ENCODE measurements around the gene DCLK2.

GRCh38 chr4:150061086-150061776 is 17.0 kb upstream of the DCLK2 start:
- TF ChIP-seq CTCF (IDR thresholded peaks at IDR 0.05; ENCODE audit: control extremely low read depth in 1 of 3, insufficient read depth in 1 of 3, low read depth in 1 of 3, low read length in 3 of 3) (no peak), POLR2A (IDR thresholded peaks at IDR 0.05; ENCODE audit: control extremely low read depth in 1 of 2, low read depth in 2 of 2, low read length in 2 of 2) (no peak), RAD21 (IDR thresholded peaks at IDR 0.05 in 1 of 2, conservative IDR thresholded peaks at IDR 0.05 in 1 of 2; ENCODE audit: low read depth in 2 of 2, low read length in 2 of 2) (no peak), CEBPB (IDR thresholded peaks at IDR 0.05; ENCODE audit: low read depth, low read length) (no peak), MAFK (IDR thresholded peaks at IDR 0.05; ENCODE audit: low read depth, low read length) (no peak), SUZ12 (IDR thresholded peaks at IDR 0.05; ENCODE audit: low read length) (no peak), EZH2 (IDR thresholded peaks at IDR 0.05; ENCODE audit: low read depth, low read length, severe bottlenecking) (no peak), GABPA (IDR thresholded peaks at IDR 0.05; ENCODE audit: borderline replicate concordance, insufficient read depth, low read length) (no peak)
- TF ChIP-seq, protein P1, sequence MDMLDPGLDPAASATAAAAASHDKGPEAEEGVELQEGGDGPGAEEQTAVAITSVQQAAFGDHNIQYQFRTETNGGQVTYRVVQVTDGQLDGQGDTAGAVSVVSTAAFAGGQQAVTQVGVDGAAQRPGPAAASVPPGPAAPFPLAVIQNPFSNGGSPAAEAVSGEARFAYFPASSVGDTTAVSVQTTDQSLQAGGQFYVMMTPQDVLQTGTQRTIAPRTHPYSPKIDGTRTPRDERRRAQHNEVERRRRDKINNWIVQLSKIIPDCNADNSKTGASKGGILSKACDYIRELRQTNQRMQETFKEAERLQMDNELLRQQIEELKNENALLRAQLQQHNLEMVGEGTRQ (IDR thresholded peaks at IDR 0.05; ENCODE audit: low read length): no peak
- TF ChIP-seq, protein P2, sequence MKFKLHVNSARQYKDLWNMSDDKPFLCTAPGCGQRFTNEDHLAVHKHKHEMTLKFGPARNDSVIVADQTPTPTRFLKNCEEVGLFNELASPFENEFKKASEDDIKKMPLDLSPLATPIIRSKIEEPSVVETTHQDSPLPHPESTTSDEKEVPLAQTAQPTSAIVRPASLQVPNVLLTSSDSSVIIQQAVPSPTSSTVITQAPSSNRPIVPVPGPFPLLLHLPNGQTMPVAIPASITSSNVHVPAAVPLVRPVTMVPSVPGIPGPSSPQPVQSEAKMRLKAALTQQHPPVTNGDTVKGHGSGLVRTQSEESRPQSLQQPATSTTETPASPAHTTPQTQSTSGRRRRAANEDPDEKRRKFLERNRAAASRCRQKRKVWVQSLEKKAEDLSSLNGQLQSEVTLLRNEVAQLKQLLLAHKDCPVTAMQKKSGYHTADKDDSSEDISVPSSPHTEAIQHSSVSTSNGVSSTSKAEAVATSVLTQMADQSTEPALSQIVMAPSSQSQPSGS (IDR thresholded peaks at IDR 0.05; ENCODE audit: low read length): no peak
- TF ChIP-seq, protein P3, sequence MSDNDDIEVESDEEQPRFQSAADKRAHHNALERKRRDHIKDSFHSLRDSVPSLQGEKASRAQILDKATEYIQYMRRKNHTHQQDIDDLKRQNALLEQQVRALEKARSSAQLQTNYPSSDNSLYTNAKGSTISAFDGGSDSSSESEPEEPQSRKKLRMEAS (IDR thresholded peaks at IDR 0.05): no peak
